CD4-positive, CD25-positive, alpha-beta regulatory T cell (primary cell): ENCODE data around the gene IRF2. TPM values are rescaled to one million over a fixed set of nuclear protein-coding genes. Genes with fewer than 3 reads are reported as not detected.

Experiments
- ATAC-seq, 2 donors: fragments of 150-1000 bp; cut with Tn5 transposase; one replicate each; pipeline ENCODE4 v1.10.0; 2021; ENCODE audit warnings: low read depth in 2 of 2, moderate number of reproducible peaks in 2 of 2, moderate library complexity in 1 of 2
- DNase-seq, 3 donors: peaks; one replicate each; pipeline versions ENCODE4 v3.0.0 to v3.0.0-alpha.2; 2012 to 2022; ENCODE audit warnings: mixed read lengths in 1 of 3
- H3K27ac ChIP-seq: one replicate; pipeline ENCODE4 v1.7.0; 2013; ENCODE audit warnings: mild to moderate bottlenecking, low read length; ENCODE audit not compliant: insufficient read depth, poor library complexity, severe bottlenecking
- H3K27me3 ChIP-seq: one replicate; pipeline ENCODE4 v1.7.0; 2013; ENCODE audit warnings: low read length; ENCODE audit not compliant: control insufficient read depth, insufficient read depth
- H3K36me3 ChIP-seq: one replicate; pipeline ENCODE4 v1.7.0; 2013; ENCODE audit warnings: mild to moderate bottlenecking, low read length, moderate library complexity; ENCODE audit not compliant: control insufficient read depth, insufficient read depth
- H3K4me1 ChIP-seq: 2 replicates; pipeline ENCODE4 v1.7.0; 2013; ENCODE audit warnings: mild to moderate bottlenecking, low read length; ENCODE audit not compliant: insufficient read depth, control insufficient read depth, poor library complexity, severe bottlenecking
- H3K4me3 ChIP-seq: one replicate; pipeline ENCODE4 v1.7.0; 2013; ENCODE audit warnings: low read depth, mild to moderate bottlenecking, low read length, moderate library complexity
- H3K9me3 ChIP-seq, 2 experiments: 1 replicate in 1 of 2; 2 replicates in 1 of 2; pipeline ENCODE4 v1.7.0; 2013; ENCODE audit warnings: low read length in 2 of 2, mild to moderate bottlenecking in 1 of 2, moderate library complexity in 1 of 2; ENCODE audit not compliant: control insufficient read depth in 2 of 2
- H3K27ac Mint-ChIP-seq, 3 donors: one replicate each; pipeline ENCODE4 v1.8.0; 2020 to 2022; ENCODE audit warnings: mild to moderate bottlenecking in 3 of 3, mixed read lengths in 3 of 3, moderate library complexity in 2 of 3
- H3K27me3 Mint-ChIP-seq: one replicate; pipeline ENCODE4 v1.8.0; 2022; ENCODE audit warnings: mild to moderate bottlenecking, mixed read lengths
- H3K36me3 Mint-ChIP-seq: one replicate; pipeline ENCODE4 v1.8.0; 2020; ENCODE audit warnings: mixed read lengths
- H3K4me1 Mint-ChIP-seq, 4 donors: one replicate each; pipeline ENCODE4 v1.8.0; 2020 to 2022; ENCODE audit warnings: mixed read lengths in 4 of 4, mild to moderate bottlenecking in 1 of 4
- H3K4me3 Mint-ChIP-seq, 4 donors: one replicate each; pipeline ENCODE4 v1.8.0; 2020 to 2022; ENCODE audit warnings: mild to moderate bottlenecking in 4 of 4, mixed read lengths in 4 of 4, moderate library complexity in 3 of 4
- H3K9me3 Mint-ChIP-seq, 7 donors: one replicate each; pipeline ENCODE4 v1.8.0; 2020 to 2022; ENCODE audit warnings: mixed read lengths in 7 of 7, mild to moderate bottlenecking in 3 of 7, moderate library complexity in 2 of 7
- polyA plus RNA-seq, 4 donors: library from polyadenylated mRNA; unstranded; fragments of 300-500 nt; fragmentation: Illumina TruSeq; gene quantifications; one replicate each; pipeline ENCODE4 v1.2.3, GENCODE V29; 2021
- total RNA-seq: library from RNA; stranded (reverse); gene quantifications from one replicate; pipeline ENCODE4 v1.2.3, GENCODE V29; 2022

The IRF2 gene
- total and polyA plus RNA-seq, 5 donors from 2014 or later: 63.4 to 112 (median 98.3) TPM

DNA sequence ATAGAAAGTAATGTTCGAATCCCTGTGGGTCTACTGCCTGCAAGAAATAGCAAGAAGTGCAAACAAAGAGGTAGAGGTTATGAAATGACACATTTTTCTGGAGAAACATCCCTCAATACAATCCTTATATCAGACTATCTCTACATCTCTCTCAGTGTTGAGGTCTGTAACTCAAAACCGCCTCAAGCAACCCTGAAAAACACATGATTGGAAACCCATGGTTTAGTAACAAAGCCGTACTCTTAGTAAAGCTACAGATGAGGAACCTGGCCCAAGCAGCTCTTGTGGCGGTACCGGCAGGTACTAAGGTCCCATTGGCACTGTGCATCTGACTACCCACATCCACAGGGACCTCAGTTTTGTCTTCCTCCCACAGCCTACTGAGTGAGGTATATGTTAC is 53.9 kb downstream of the IRF2 start:
- Mint-ChIP-seq H3K27ac (peak overlapping the region; percentile 57 to 97 (median 92)), H3K9me3 (peaks cover 0 to 4% (median 0%) of the 10 kb centered on the region in 7 donors), H3K4me1 (peaks cover 38 to 89% (median 68%) of the 10 kb centered on the region in 4 donors), H3K4me3 (peak overlapping the region; percentile 8 to 84 (median 82)), H3K27me3 (no peaks in the 10 kb centered on the region), H3K36me3 (peaks cover 54% of the 10 kb centered on the region)
- DNase-seq: no peak
- H3K36me3 ChIP-seq: peaks cover 35% of the 10 kb centered on the region
- H3K27me3 ChIP-seq: no peaks in the 10 kb centered on the region
- H3K4me3 ChIP-seq: peak overlapping the region; percentile 77
- peaks cover 58% of the 10 kb centered on the region for H3K4me1 ChIP-seq
- no peak for ATAC-seq
- H3K9me3 ChIP-seq: no peaks in the 10 kb centered on the region
- H3K27ac ChIP-seq: peak overlapping the region; percentile 65

DNA sequence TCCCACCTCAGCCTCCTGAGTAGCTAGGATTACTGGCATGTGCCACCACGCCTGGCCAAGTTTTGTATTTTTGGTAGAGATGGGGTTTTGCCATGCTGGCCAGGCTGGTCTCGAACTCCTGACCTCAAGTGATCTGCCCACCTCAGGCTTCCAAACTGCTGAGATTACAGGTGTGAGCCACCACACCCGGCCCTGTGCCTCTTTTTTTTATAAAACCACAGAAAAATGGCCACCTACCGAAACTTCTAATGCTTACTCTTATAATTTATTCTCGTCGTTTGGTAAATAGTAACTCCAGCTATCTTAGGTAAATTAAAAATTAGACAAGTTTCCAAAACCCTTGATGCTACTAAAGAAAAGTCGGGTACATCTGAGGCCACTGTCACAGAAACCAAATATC is 54.4 kb downstream of the IRF2 start:
- H3K4me3 Mint-ChIP-seq: peak overlapping the region in 3 of 4 donors; percentile 8 to 83 (median 81)
- peak overlapping the region; percentile 65 for H3K27ac ChIP-seq
- H3K4me1 Mint-ChIP-seq: peaks cover 38 to 90% (median 67%) of the 10 kb centered on the region in 4 donors

DNA sequence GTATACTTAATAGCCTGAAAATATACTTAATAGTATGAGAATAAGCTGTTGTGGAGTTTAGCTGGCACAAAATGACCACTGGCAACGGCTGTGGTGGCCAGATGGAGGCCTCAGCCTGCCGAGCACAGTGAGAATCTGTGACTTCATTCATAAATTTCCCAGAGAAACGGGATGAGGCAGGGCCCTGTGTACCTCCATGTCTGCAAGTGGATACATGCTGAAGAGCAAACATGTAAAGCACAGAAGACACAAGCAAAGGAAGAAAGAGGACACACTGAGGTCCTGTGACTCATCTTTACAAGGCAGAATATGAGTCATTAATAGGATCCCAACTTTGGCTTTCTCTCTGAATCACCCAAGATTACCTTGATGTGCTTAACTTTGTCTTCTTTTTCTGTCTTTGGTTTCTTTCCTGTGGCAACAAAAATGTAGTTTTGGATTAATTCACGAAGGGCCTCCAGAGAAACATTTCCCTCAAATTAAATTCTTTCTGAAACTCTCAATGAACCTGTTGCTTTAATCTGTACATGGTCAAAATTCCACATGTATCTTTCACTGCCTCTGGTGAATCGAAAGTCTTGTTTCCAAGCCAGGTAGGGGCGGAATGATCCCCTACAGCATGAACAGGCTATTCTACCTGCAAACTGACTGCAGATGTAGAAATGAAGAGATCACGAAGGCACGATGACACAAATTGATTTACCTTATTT is 56.4 kb downstream of the IRF2 start:
- H3K9me3 Mint-ChIP-seq: peaks cover 0 to 4% (median 0%) of the 10 kb centered on the region in 7 donors
- no peaks in the 10 kb centered on the region for H3K27me3 Mint-ChIP-seq
- Histone ChIP-seq H3K9me3 (no peaks in the 10 kb centered on the region), H3K4me3 (peak overlapping the region; percentile 87), H3K27me3 (no peaks in the 10 kb centered on the region), H3K27ac (peak overlapping the region; percentile 93), H3K4me1 (peaks cover 68% of the 10 kb centered on the region), H3K36me3 (peaks cover 33% of the 10 kb centered on the region)
- peaks cover 49 to 90% (median 62%) of the 10 kb centered on the region in 4 donors for H3K4me1 Mint-ChIP-seq
- peak overlapping the region; percentile 83 to 89 (median 85) for H3K4me3 Mint-ChIP-seq
- DNase-seq (peak in 2 of 3 donors; percentile 15 to 80), ATAC-seq (peak; percentile 88 to 92)
- peak overlapping the region; percentile 88 to 97 (median 96) for H3K27ac Mint-ChIP-seq
- H3K36me3 Mint-ChIP-seq: peaks cover 53% of the 10 kb centered on the region

More for the DNA sequence above, 54.4 kb downstream of the IRF2 start:
- H3K4me3 ChIP-seq: peak overlapping the region; percentile 77
- H3K36me3 Mint-ChIP-seq: peaks cover 56% of the 10 kb centered on the region
- peaks cover 0 to 4% (median 0%) of the 10 kb centered on the region in 7 donors for H3K9me3 Mint-ChIP-seq
- no peaks in the 10 kb centered on the region for H3K27me3 ChIP-seq
- H3K36me3 ChIP-seq: peaks cover 34% of the 10 kb centered on the region
- ATAC-seq: no peak
- no peak for DNase-seq
- peaks cover 58% of the 10 kb centered on the region for H3K4me1 ChIP-seq
- H3K9me3 ChIP-seq: no peaks in the 10 kb centered on the region
- no peaks in the 10 kb centered on the region for H3K27me3 Mint-ChIP-seq
- H3K27ac Mint-ChIP-seq: peak overlapping the region in 2 of 3 donors; percentile 92 to 97

DNA sequence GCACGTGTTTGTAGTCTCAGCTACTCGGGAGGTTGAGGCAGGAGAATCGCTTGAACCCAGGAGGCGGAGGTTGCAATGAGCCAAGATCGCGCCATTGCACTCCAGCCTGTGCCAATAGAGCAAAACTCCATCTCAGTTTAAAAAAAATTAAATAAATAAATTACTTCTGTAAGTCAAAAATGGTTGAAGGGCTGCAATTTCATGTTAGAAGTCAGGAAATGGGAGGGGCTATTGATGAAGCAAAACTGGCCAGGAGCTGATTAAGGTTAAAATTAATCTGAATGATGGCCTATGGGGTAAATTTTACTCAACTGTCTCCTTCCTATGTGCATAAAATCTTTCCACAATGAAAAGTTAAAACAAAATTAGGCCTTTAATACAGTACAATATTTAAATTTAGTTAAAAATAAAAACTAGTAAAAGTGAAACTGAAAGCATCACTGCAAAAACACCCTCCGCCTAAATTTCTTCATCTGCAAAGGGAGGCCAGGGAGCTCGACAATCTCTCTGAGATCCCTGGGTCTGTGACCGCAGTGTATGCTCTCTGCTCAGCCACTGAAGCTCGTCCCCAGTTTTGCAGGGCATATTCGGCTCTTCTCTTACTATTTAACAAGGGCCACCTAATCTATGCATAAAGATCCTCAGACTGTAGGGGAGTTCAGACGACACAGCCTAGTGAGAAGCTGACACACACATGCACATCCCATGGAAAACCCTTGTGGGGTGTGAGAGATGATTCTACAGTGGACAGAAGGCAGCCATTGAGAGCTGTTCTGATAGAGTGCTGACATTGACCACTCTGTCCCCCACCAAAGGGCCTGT is 57.2 kb downstream of the IRF2 start:
- peaks cover 49% of the 10 kb centered on the region for H3K36me3 Mint-ChIP-seq
- peak overlapping the region; percentile 83 to 89 (median 85) for H3K4me3 Mint-ChIP-seq
- Histone ChIP-seq H3K27ac (peak overlapping the region; percentile 93), H3K4me3 (peak overlapping the region; percentile 87), H3K27me3 (no peaks in the 10 kb centered on the region), H3K36me3 (peaks cover 35% of the 10 kb centered on the region), H3K4me1 (peaks cover 70% of the 10 kb centered on the region), H3K9me3 (no peaks in the 10 kb centered on the region)
- peaks cover 53 to 92% (median 61%) of the 10 kb centered on the region in 4 donors for H3K4me1 Mint-ChIP-seq
- DNase-seq: peak; percentile 24 to 87 (median 62)
- peak overlapping the region; percentile 96 to 97 (median 97) for H3K27ac Mint-ChIP-seq
- peak; percentile 33 to 43 for ATAC-seq
- H3K27me3 Mint-ChIP-seq: no peaks in the 10 kb centered on the region
- H3K9me3 Mint-ChIP-seq: no peaks in the 10 kb centered on the region

DNA sequence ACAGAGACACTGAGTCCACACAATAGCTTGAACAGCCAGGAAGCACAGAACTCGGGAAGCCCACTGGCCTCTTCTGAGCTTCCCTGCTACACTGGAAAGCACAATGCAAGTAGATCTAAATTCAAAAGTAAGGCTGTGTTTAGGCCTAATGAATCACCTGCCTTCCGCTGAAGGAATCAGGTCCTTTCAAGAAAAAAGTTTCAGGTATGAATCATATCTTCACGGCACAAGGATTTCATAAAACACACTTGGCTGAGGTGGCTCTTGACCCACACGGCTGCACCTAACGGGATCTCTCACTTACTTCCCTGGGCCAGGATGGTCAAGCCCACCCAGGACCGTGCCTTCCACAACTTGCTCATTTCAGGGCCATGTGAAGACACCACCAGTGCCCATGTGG is 59.3 kb downstream of the IRF2 start:
- Mint-ChIP-seq H3K4me3 (peak overlapping the region in 2 of 4 donors; percentile 34 to 50), H3K27me3 (no peaks in the 10 kb centered on the region), H3K9me3 (no peaks in the 10 kb centered on the region), H3K4me1 (peaks cover 35 to 87% (median 47%) of the 10 kb centered on the region in 4 donors), H3K27ac (peak overlapping the region in 2 of 3 donors; percentile 59 to 97), H3K36me3 (peaks cover 36% of the 10 kb centered on the region)
- H3K9me3 ChIP-seq: no peaks in the 10 kb centered on the region
- H3K27me3 ChIP-seq: no peaks in the 10 kb centered on the region
- H3K4me1 ChIP-seq: peaks cover 54% of the 10 kb centered on the region
- H3K27ac ChIP-seq: peak overlapping the region; percentile 93
- peaks cover 40% of the 10 kb centered on the region for H3K36me3 ChIP-seq
- no peak overlapping the region for H3K4me3 ChIP-seq
- DNase-seq (no peak), ATAC-seq (no peak)

GRCh38 chr4:184413261-184414046 is 60.9 kb downstream of the IRF2 start:
- no peak overlapping the region for H3K4me3 ChIP-seq
- peaks cover 50% of the 10 kb centered on the region for H3K36me3 ChIP-seq
- peaks cover 54% of the 10 kb centered on the region for H3K4me1 ChIP-seq
- Mint-ChIP-seq H3K36me3 (peaks cover 47% of the 10 kb centered on the region), H3K9me3 (no peaks in the 10 kb centered on the region), H3K27me3 (no peaks in the 10 kb centered on the region), H3K4me3 (peak overlapping the region in 2 of 4 donors; percentile 32 to 34), H3K4me1 (peaks cover 30 to 87% (median 48%) of the 10 kb centered on the region in 4 donors), H3K27ac (peak overlapping the region; percentile 91 to 94 (median 93))
- ATAC-seq (no peak), DNase-seq (peak in 1 of 3 donors; percentile 55)
- peak overlapping the region; percentile 45 for H3K27ac ChIP-seq
- no peaks in the 10 kb centered on the region for H3K9me3 ChIP-seq
- no peaks in the 10 kb centered on the region for H3K27me3 ChIP-seq

- Histone ChIP-seq H3K9me3 (no peaks in the 10 kb centered on the region), H3K36me3 (peaks cover 74% of the 10 kb centered on the region), H3K4me1 (peaks cover 47% of the 10 kb centered on the region), H3K27me3 (no peaks in the 10 kb centered on the region), H3K4me3 (no peak overlapping the region), H3K27ac (peak overlapping the region; percentile 67)
- Mint-ChIP-seq H3K9me3 (no peaks in the 10 kb centered on the region), H3K27me3 (no peaks in the 10 kb centered on the region), H3K27ac (peak overlapping the region; percentile 82 to 98 (median 92)), H3K4me1 (peaks cover 25 to 75% (median 47%) of the 10 kb centered on the region in 4 donors), H3K4me3 (peak overlapping the region in 2 of 4 donors; percentile 34 to 47), H3K36me3 (peaks cover 58% of the 10 kb centered on the region)
- DNase-seq: no peak
- ATAC-seq: no peak
Observed at GRCh38 chr4:184410748-184411147, 63.6 kb downstream of the IRF2 start.
